Skeletal muscle cell (primary cell): ENCODE results near the gene INPP5F.
A peak's percentile ranks its signal among the peaks of the same experiment; 100 is the strongest.
"Not testable (repeated sequence)": the region's sequence is repeated elsewhere in the genome, so short reads cannot be mapped to it uniquely, and the experiment has no call there.

Experiments used
- DNase-seq: peaks from one replicate; pipeline ENCODE4 v3.0.0-alpha.2; 2010; ENCODE audit warnings: low read depth
- H3K4me3 ChIP-seq: 2 replicates; pipeline ENCODE4 v1.5.1; 2011; ENCODE audit warnings: low read depth, mild to moderate bottlenecking, control low read depth, low read length, moderate library complexity

INPP5F gene

GRCh38 chr10:119852277-119852676 lies 126.4 kb downstream of the INPP5F start:
- no peak for DNase-seq

GRCh38 chr10:119852822-119853221 lies 127.0 kb downstream of the INPP5F start:
- DNase-seq: no peak

More at GRCh38 chr10:119852277-119852676, 126.4 kb downstream of the INPP5F start:
- no peak overlapping the region for H3K4me3 ChIP-seq

DNA sequence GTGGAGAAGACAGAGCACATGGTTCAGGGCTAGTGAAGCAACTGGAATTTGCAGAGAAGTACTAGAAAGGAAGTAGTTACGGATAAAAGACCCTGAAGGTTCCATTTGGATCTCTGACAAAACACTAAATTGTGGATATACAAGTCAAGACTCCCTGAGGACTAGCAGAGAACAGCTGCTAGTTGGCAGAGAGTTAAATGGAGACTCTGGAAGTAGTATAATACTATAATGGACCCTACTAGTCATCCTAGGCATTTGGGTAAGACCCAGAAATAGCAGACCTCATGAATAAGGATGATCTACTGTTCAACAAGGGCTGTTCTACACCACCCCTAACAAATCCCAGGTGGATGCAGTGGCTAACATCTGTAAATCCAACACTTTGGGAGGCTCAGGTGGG lies 127.7 kb downstream of the INPP5F start:
- no peak for DNase-seq
- H3K4me3 ChIP-seq: no peak overlapping the region

More at GRCh38 chr10:119852822-119853221, 127.0 kb downstream of the INPP5F start:
- H3K4me3 ChIP-seq: no peak overlapping the region

DNA sequence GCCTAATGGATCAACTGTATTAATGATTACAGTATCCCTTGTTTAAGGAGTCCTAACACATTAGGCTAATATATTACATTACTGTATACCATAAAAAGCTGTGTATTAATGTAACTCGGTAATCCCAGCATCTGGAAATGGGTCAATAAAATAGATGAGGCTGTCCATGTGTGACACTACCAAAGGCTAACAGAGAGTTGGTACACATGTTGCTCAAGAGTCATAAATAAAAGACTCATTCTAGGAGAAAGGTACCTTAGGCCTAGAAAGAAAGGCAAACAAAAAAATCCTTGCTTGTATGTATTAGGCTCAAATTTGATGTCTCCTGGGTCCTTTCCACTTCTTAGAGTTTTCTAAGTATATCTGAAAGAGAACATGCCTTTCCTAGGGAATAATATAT lies 132.2 kb downstream of the INPP5F start:
- H3K4me3 ChIP-seq: no peak overlapping the region
- no peak for DNase-seq

DNA sequence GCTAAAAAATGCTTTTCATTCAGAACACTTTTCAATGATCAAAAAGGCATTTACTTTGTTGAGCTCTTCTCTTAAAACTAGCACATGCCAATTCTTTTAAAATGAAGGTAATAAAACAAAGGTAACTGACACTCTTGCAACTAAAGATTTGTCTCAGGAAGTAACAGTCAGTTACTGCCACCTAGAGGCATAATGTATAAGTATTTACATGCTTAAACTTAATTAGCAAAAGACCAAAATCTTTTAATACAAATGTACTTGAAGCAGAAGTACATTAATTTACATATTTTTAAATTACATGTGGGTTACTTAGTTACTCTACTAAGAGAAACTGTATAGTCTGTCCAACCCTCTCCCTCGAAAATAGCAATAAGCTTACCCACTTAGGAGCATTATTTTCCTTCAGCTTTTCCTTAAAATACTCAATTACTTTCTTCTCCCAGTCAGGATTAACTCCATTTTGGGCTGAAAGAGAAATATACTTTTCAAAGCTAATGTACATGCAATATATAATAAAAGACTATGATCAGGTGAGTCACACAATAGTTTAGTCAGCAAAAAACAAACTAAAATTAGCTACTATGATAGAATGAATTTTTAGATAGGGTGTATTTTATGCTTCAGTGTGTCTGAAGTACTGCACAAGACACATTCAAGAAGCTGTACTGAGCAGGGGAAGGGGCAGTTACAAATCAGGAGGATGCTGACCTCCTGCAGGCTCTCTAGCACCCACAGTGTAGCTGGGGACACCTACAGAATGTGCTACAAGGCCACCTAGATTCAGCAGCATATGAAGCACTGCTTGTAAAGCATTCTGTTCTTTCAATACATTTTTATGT lies 133.8 kb downstream of the INPP5F start:
- no peak for DNase-seq
- no peak overlapping the region for H3K4me3 ChIP-seq

GRCh38 chr10:119860866-119861607 lies 135.2 kb downstream of the INPP5F start:
- no peak for DNase-seq

DNA sequence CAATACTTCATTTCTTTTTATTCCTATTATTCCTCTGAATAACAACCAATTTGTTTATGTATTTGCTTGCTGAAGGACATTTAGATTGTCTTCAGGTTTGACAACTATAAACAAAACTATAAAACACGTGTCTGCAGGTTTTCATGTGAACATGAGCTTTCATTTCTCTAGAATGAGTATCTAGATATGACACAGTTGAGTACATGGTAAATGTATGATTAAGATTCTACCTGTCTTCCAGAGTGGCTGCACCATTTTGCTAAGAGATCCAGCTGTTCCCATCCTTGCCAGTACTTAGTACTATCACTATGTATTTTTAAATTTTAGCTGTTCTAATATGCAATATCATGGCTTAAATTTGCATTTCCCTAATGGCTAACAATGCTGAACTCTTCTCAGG lies 136.7 kb downstream of the INPP5F start:
- DNase-seq: no peak
- H3K4me3 ChIP-seq: no peak overlapping the region

More at GRCh38 chr10:119860866-119861607, 135.2 kb downstream of the INPP5F start:
- no peak overlapping the region for H3K4me3 ChIP-seq

DNA sequence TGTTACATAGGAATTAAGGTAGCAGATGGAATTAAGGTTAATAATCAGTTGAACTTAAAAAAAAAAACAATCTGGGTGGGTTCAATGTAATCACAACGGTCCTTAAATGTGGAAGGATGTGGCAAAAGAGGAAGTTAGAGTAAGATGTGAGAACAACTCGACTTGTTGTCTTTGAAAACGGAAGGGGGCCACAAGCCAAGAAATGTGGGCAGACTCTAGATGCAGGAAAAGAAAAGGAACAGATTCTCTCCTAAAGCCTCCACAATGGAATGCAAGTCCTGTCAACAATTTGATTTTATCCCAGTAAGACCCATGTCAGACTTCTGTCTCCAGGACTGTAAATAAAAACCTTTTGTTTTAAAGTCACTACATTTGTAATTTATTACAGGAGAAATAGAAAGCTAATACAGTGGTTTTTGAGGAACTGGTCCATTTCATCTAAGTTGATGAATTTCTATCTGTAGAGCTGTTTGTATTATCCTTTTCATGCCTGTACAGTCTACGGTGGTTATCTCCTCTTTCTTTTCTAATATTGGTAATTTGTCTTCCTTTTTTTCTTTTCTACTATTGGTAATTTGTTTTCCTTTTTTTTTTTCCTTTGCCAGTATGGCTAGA lies 138.2 kb downstream of the INPP5F start:
- H3K4me3 ChIP-seq: no peak overlapping the region
- DNase-seq: no peak

- no peak for DNase-seq
- H3K4me3 ChIP-seq: no peak overlapping the region
Measured at GRCh38 chr10:119865699-119866240, 139.9 kb downstream of the INPP5F start.

DNA sequence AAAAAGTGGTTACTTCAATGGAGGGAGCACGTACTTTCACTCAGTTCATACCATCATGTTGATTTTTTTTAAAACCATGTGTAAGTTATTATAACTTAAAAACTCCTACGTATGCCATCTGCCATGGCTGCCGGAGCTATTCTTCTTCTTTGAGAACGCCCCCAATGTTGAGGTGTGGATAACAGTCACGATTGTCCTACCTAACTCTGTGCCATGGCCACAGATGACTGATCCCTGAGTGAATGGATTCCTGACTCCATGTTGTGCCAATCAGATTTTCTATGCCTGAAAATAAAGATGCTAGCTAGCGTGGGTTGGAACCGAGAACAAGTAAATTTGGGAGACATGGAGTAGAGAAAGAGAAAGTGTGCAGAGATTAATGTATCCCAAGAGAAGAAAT lies 141.5 kb downstream of the INPP5F start:
- DNase-seq: no peak
- H3K4me3 ChIP-seq: no peak overlapping the region

DNA sequence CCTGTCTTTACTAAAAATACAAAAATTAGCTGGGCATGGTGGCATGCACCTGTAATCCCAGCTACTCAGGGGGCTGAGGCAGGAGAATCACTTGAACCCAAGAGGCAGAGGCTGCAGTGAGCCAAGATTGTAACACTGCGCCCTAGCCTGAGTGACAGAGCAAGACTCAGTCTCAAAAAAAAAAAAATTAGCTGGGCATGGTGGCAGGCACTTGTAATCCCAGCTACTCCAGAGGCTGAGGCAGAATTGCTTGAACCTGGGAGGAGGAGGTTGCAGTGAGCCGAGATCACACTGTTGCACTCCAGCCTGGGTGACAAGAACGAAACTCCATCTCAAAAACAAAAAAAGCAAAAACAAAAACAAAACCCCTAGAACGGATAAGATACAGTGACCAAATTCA lies 143.5 kb downstream of the INPP5F start:
- not testable (repeated sequence) for H3K4me3 ChIP-seq, DNase-seq

DNA sequence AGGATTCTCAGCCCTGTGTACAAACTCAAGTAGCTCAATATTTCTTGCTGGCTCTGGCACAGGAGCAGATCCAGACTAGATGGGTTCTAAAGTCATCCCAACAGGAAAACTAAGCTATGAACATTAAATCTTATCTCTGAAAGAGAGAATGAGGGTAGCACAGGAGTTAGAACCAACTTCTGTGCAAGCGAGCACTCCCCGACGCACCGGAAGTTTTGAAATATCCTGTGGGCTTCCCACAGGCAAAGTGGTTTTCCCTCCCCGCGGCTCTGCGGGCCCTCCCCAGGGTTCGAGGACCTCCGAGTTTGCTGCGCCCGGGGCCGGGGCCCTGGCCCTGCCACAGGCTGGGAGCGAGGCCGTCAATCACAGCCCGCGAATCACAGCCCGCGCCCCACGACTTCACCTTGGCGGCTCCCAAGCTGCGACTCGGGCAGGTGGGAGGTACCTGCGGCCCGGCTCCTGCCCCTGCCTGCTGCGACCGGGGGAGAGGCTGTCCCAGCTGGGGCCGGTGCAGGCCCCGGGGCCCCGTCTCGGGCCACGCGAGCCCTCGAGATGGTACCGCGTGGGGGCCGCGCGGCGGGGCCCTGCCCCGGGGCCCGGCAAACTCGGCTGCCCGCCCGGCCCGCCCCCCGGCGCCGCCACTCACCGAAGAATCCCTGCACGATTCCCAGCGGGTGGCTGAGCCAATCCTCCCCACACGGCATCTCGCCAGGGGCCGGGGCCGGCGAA lies 146.2 kb downstream of the INPP5F start:
- H3K4me3 ChIP-seq: peak overlapping the region; percentile 88
- no peak for DNase-seq

- DNase-seq: no peak
- H3K4me3 ChIP-seq: peak within 1 kb of the TSS; percentile 88
Measured at GRCh38 chr10:119872610-119872859, 146.7 kb downstream of the INPP5F start, which contains the start of gene MCMBP. Gene MCMBP, minus strand, starts transcription at chr10:119872843. Its CDS starts 259 bp downstream, at chr10:119872584.

- DNase-seq: peak; percentile 44
Measured at GRCh38 chr10:119872860-119873681, 147.2 kb downstream of the INPP5F start.

DNA sequence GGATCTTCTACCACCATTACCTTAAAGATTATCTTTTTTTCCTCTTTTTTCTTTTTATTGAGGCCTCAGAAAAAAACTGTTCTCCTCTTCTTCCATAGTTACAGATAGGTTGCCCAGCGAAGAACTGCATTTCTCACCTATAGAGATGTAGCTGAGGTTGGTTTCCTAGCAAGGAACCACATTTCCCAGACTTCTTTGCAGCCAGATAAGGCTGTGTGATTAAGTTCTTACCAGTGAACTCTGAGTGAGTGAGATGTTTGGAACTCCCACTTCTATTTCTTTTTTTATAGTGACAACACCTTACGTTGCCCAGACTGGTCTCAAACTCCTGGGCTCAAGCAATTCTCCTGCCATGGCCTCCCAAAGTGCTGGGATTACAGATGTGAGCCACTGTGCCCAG lies 152.7 kb downstream of the INPP5F start:
- H3K4me3 ChIP-seq: no peak overlapping the region
- DNase-seq: no peak

More at GRCh38 chr10:119872860-119873681, 147.2 kb downstream of the INPP5F start:
- H3K4me3 ChIP-seq: peak overlapping the region; percentile 88
